ENCODE data around the gene CALY.

CALY gene

GRCh38 chr10:133355991-133356390 is 19.3 kb upstream of the CALY start:
- H3K27ac ChIP-seq, result no peak overlapping the region
- no peaks in the 10 kb centered on the region for H3K9me3 ChIP-seq (ENCODE audit: severe bottlenecking)
- no peaks in the 10 kb centered on the region for H3K36me3 ChIP-seq
- TF ChIP-seq, protein P1, sequence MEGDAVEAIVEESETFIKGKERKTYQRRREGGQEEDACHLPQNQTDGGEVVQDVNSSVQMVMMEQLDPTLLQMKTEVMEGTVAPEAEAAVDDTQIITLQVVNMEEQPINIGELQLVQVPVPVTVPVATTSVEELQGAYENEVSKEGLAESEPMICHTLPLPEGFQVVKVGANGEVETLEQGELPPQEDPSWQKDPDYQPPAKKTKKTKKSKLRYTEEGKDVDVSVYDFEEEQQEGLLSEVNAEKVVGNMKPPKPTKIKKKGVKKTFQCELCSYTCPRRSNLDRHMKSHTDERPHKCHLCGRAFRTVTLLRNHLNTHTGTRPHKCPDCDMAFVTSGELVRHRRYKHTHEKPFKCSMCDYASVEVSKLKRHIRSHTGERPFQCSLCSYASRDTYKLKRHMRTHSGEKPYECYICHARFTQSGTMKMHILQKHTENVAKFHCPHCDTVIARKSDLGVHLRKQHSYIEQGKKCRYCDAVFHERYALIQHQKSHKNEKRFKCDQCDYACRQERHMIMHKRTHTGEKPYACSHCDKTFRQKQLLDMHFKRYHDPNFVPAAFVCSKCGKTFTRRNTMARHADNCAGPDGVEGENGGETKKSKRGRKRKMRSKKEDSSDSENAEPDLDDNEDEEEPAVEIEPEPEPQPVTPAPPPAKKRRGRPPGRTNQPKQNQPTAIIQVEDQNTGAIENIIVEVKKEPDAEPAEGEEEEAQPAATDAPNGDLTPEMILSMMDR (IDR thresholded peaks at IDR 0.05; ENCODE audit: low read depth, low read length), result no peak
- no peak for DNase-seq
- H3K4me3 ChIP-seq (ENCODE audit: low read depth, low read length), result no peak overlapping the region
- no peaks in the 10 kb centered on the region for H3K27me3 ChIP-seq (ENCODE audit: insufficient read depth, low read depth, severe bottlenecking)

DNA sequence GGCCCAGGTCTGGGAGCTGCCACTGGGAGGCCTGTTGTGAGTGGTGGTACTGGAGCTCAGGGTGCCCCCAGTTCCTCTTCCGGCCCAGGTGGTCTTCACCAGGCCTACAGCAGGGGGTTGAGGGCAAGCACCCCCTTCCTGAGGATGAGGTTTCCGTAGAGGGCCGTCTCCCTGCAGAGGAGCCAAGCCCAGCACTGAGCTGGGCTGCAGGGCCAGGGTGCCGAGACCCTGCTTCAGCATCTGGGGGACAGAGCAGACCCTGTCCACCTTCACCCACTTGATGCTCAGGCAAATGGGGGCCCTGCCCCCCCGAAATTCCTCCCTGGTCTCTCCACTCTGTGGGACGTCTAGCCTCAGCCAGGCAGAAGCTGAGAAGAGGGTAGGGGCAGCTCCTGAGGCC is 18.6 kb upstream of the CALY start:
- no peaks in the 10 kb centered on the region for H3K36me3 ChIP-seq
- no peaks in the 10 kb centered on the region for H3K27me3 ChIP-seq (ENCODE audit: insufficient read depth, low read depth, severe bottlenecking)
- H3K4me3 ChIP-seq (ENCODE audit: low read depth, low read length), result no peak overlapping the region
- H3K9me3 ChIP-seq (ENCODE audit: severe bottlenecking), result no peaks in the 10 kb centered on the region
- TF ChIP-seq, protein P1 (IDR thresholded peaks at IDR 0.05; ENCODE audit: low read depth, low read length), result no peak
- DNase-seq, result no peak
- H3K27ac ChIP-seq, result no peak overlapping the region

- Histone ChIP-seq H3K27ac (no peak overlapping the region), H3K9me3 (ENCODE audit: severe bottlenecking) (no peaks in the 10 kb centered on the region), H3K36me3 (no peaks in the 10 kb centered on the region), H3K4me3 (ENCODE audit: low read depth, low read length) (no peak overlapping the region), H3K27me3 (ENCODE audit: insufficient read depth, low read depth, severe bottlenecking) (no peaks in the 10 kb centered on the region)
- TF ChIP-seq, protein P1 (IDR thresholded peaks at IDR 0.05; ENCODE audit: low read depth, low read length), result no peak
- no peak for DNase-seq
Measured at GRCh38 chr10:133354672-133355240, 18.1 kb upstream of the CALY start.

- Histone ChIP-seq H3K9me3 (ENCODE audit: severe bottlenecking) (no peaks in the 10 kb centered on the region), H3K27me3 (ENCODE audit: insufficient read depth, low read depth, severe bottlenecking) (no peaks in the 10 kb centered on the region)
Measured at GRCh38 chr10:133353988-133354605, 17.4 kb upstream of the CALY start.

DNA sequence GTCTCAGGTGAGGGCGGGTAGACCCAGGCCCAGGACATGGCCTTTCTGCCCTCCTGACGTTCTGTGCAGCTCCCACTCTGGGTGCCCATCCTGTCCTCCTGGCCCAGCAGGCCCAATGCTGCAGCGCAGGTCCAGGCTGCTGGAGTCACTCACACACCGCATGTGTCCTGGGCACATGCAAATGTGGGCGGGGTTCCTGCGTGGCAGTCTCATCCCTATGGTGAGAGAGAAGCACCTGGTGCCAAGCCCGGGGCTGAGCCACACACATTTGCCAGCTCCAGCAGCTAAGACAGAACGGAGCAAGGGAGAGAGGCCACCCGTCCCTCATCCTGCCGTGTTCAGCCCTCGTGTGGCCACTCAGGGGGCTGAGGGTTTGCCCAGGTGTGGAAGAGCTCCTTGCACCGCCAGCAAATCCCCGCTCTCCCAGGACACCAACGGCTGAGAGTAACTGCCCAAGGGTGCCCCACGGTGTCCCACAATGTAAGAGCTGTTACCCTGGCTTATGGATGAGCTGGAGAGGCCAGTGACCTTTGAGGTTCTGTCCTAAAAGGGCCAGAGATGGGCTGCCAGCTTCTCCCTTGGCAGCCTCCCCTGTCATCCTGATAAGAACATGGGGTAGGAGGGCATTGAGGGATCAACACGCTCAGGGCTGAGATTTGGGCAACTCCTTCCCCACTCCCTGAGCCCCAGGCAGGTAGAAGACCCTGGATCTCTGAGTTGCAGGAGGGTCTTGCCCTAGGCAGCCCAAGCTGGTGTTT is 16.7 kb upstream of the CALY start:
- no peaks in the 10 kb centered on the region for H3K36me3 ChIP-seq
- TF ChIP-seq, protein P1 (IDR thresholded peaks at IDR 0.05; ENCODE audit: low read depth, low read length), result no peak
- no peaks in the 10 kb centered on the region for H3K9me3 ChIP-seq (ENCODE audit: severe bottlenecking)
- no peak for DNase-seq
- H3K27ac ChIP-seq, result no peak overlapping the region
- H3K27me3 ChIP-seq (ENCODE audit: insufficient read depth, low read depth, severe bottlenecking), result no peaks in the 10 kb centered on the region
- H3K4me3 ChIP-seq (ENCODE audit: low read depth, low read length), result no peak overlapping the region

More at GRCh38 chr10:133353988-133354605, 17.4 kb upstream of the CALY start:
- H3K4me3 ChIP-seq (ENCODE audit: low read depth, low read length), result no peak overlapping the region
- no peak for DNase-seq
- no peak overlapping the region for H3K27ac ChIP-seq
- TF ChIP-seq, protein P1 (IDR thresholded peaks at IDR 0.05; ENCODE audit: low read depth, low read length), result no peak
- no peaks in the 10 kb centered on the region for H3K36me3 ChIP-seq

All from WERI-Rb-1 (cell line).